ENCODE measurements around the gene ACTA2.

ACTA2 gene

DNA sequence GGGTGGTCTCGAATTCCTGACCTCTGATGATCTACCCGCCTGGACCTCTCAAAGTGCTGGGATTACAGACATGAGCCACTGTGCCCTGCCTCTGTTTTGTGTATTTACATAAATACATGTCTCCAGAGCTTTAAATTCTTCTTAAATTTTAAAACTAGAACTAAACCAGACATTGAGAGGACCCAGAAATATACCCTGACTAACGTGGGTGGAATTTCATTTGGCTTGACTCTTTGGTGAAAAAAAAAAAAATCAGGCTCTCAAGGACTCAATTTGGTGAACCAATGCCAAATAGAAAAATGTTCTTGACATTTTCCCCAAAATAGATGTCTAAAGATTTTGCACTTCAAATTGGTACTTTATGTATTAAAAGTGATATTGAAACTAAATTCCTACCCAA lies 21.4 kb upstream of the ACTA2 start:
- no CpG with 5 or more reads among the region's 3 CpGs for WGBS (ENCODE audit: extremely low coverage, insufficient coverage, insufficient read length)
- no peaks in the 10 kb centered on the region for H3K27me3 ChIP-seq (ENCODE audit: insufficient read depth, low read length)

GRCh38 chr10:88971221-88972061 lies 18.9 kb upstream of the ACTA2 start:
- H4K12ac ChIP-seq (ENCODE audit: low read depth, low read length), result no peak overlapping the region
- no peak overlapping the region for H3K27ac ChIP-seq (ENCODE audit: low read depth, low read length)
- no peak overlapping the region for H3K18ac ChIP-seq (ENCODE audit: low read length)
- no peak overlapping the region for H2BK12ac ChIP-seq (ENCODE audit: low read length)
- H3K23ac ChIP-seq (ENCODE audit: low read length), result no peak overlapping the region
- peaks cover 4 to 6% of the 10 kb centered on the region in 2 experiments for H3K4me1 ChIP-seq (ENCODE audit: control insufficient read depth in 1 of 2, insufficient read depth in 2 of 2, low read length in 2 of 2)
- H4K8ac ChIP-seq (ENCODE audit: low read depth, low read length), result no peak overlapping the region
- no peaks in the 10 kb centered on the region for H3K36me3 ChIP-seq (ENCODE audit: control insufficient read depth in 1 of 2, insufficient read depth in 2 of 2, low read length in 2 of 2)
- H3K4ac ChIP-seq (ENCODE audit: low read depth, low read length), result no peak overlapping the region
- no peak overlapping the region for H2AFZ ChIP-seq (ENCODE audit: insufficient read depth, low read length, poor library complexity)
- H2BK5ac ChIP-seq (ENCODE audit: low read depth, low read length, poor library complexity), result no peak overlapping the region
- H3K79me1 ChIP-seq (ENCODE audit: low read length), result peaks cover 1% of the 10 kb centered on the region
- no peak overlapping the region for H3K9ac ChIP-seq (ENCODE audit: low read length)
- no peaks in the 10 kb centered on the region for H3K9me3 ChIP-seq (ENCODE audit: insufficient read depth, low read depth, low read length)
- H3K27me3 ChIP-seq (ENCODE audit: insufficient read depth, low read length), result no peaks in the 10 kb centered on the region
- no peak overlapping the region for H2AK5ac ChIP-seq (ENCODE audit: low read length)
- H3K14ac ChIP-seq (ENCODE audit: low read length), result no peak overlapping the region
- no CpG with 5 or more reads among the region's 5 CpGs for WGBS (ENCODE audit: extremely low coverage, insufficient coverage, insufficient read length)
- no peak for DNase-seq
- no peak overlapping the region for H3K4me3 ChIP-seq (ENCODE audit: low read depth, low read length)
- H3K4me2 ChIP-seq (ENCODE audit: low read length), result no peak overlapping the region
- no peaks in the 10 kb centered on the region for H3K79me2 ChIP-seq (ENCODE audit: control insufficient read depth, insufficient read depth, low read length, poor library complexity)
- H2BK120ac ChIP-seq (ENCODE audit: insufficient read depth, low read length, poor library complexity), result no peak overlapping the region
- no peak overlapping the region for H4K91ac ChIP-seq (ENCODE audit: low read depth, low read length)

More for the DNA sequence above, 21.4 kb upstream of the ACTA2 start:
- H3K9ac ChIP-seq (ENCODE audit: low read length), result no peak overlapping the region
- no peak overlapping the region for H4K12ac ChIP-seq (ENCODE audit: low read depth, low read length)
- no peak overlapping the region for H3K14ac ChIP-seq (ENCODE audit: low read length)
- H2BK120ac ChIP-seq (ENCODE audit: insufficient read depth, low read length, poor library complexity), result no peak overlapping the region
- H2AK5ac ChIP-seq (ENCODE audit: low read length), result no peak overlapping the region
- H2BK12ac ChIP-seq (ENCODE audit: low read length), result no peak overlapping the region
- H3K4me3 ChIP-seq (ENCODE audit: low read depth, low read length), result no peak overlapping the region
- H4K91ac ChIP-seq (ENCODE audit: low read depth, low read length), result no peak overlapping the region
- no peaks in the 10 kb centered on the region for H3K4me1 ChIP-seq (ENCODE audit: control insufficient read depth in 1 of 2, insufficient read depth in 2 of 2, low read length in 2 of 2)
- H3K18ac ChIP-seq (ENCODE audit: low read length), result no peak overlapping the region
- H3K79me1 ChIP-seq (ENCODE audit: low read length), result no peaks in the 10 kb centered on the region
- H3K23ac ChIP-seq (ENCODE audit: low read length), result no peak overlapping the region
- H3K36me3 ChIP-seq (ENCODE audit: control insufficient read depth in 1 of 2, insufficient read depth in 2 of 2, low read length in 2 of 2), result no peaks in the 10 kb centered on the region
- no peaks in the 10 kb centered on the region for H3K9me3 ChIP-seq (ENCODE audit: insufficient read depth, low read depth, low read length)
- no peak for DNase-seq
- no peak overlapping the region for H4K8ac ChIP-seq (ENCODE audit: low read depth, low read length)
- no peak overlapping the region for H3K4me2 ChIP-seq (ENCODE audit: low read length)
- no peak overlapping the region for H3K27ac ChIP-seq (ENCODE audit: low read depth, low read length)
- H2BK5ac ChIP-seq (ENCODE audit: low read depth, low read length, poor library complexity), result no peak overlapping the region
- H2AFZ ChIP-seq (ENCODE audit: insufficient read depth, low read length, poor library complexity), result no peak overlapping the region
- no peak overlapping the region for H3K4ac ChIP-seq (ENCODE audit: low read depth, low read length)
- no peaks in the 10 kb centered on the region for H3K79me2 ChIP-seq (ENCODE audit: control insufficient read depth, insufficient read depth, low read length, poor library complexity)

DNA sequence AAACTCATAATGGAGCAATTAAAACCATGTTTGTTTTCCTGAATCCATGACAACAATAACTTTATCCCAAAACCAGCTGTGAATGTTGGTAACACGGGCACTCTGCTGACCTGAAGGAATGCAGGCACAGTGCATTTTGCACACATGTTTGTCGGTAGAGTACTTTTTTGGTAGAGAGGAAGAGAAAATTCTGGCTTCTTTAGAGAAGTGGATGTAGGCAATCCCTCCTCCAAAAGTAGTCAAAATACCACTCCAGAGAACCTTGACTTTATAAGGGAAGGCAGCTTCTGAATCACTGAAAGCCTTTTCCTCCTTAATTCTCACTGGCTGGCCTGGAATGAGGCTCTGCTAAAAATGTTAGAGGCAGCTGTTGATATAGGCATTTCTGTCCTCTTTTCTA lies 15.8 kb upstream of the ACTA2 start:
- no peak overlapping the region for H3K23ac ChIP-seq (ENCODE audit: low read length)
- no peak overlapping the region for H4K12ac ChIP-seq (ENCODE audit: low read depth, low read length)
- peaks cover 9% of the 10 kb centered on the region for H3K79me1 ChIP-seq (ENCODE audit: low read length)
- peak overlapping the region; percentile 40 for H2BK12ac ChIP-seq (ENCODE audit: low read length)
- no peak for DNase-seq
- no peak overlapping the region for H2BK5ac ChIP-seq (ENCODE audit: low read depth, low read length, poor library complexity)
- H2AFZ ChIP-seq (ENCODE audit: insufficient read depth, low read length, poor library complexity), result no peak overlapping the region
- H3K27me3 ChIP-seq (ENCODE audit: insufficient read depth, low read length), result no peaks in the 10 kb centered on the region
- no peak overlapping the region for H2AK5ac ChIP-seq (ENCODE audit: low read length)
- whole genome bisulfite sequencing (ENCODE audit: extremely low coverage, insufficient coverage, insufficient read length), result no CpG with 5 or more reads among the region's 2 CpGs
- no peak overlapping the region for H3K18ac ChIP-seq (ENCODE audit: low read length)
- H4K91ac ChIP-seq (ENCODE audit: low read depth, low read length), result no peak overlapping the region
- H3K4me3 ChIP-seq (ENCODE audit: low read depth, low read length), result no peak overlapping the region
- no peak overlapping the region for H3K14ac ChIP-seq (ENCODE audit: low read length)
- no peaks in the 10 kb centered on the region for H3K79me2 ChIP-seq (ENCODE audit: control insufficient read depth, insufficient read depth, low read length, poor library complexity)
- no peak overlapping the region for H2BK120ac ChIP-seq (ENCODE audit: insufficient read depth, low read length, poor library complexity)
- no peaks in the 10 kb centered on the region for H3K36me3 ChIP-seq (ENCODE audit: control insufficient read depth in 1 of 2, insufficient read depth in 2 of 2, low read length in 2 of 2)
- H3K9me3 ChIP-seq (ENCODE audit: insufficient read depth, low read depth, low read length), result no peaks in the 10 kb centered on the region
- H3K4me2 ChIP-seq (ENCODE audit: low read length), result no peak overlapping the region
- no peak overlapping the region for H3K27ac ChIP-seq (ENCODE audit: low read depth, low read length)
- peaks cover 7 to 17% of the 10 kb centered on the region in 2 experiments for H3K4me1 ChIP-seq (ENCODE audit: control insufficient read depth in 1 of 2, insufficient read depth in 2 of 2, low read length in 2 of 2)
- H3K4ac ChIP-seq (ENCODE audit: low read depth, low read length), result no peak overlapping the region
- no peak overlapping the region for H4K8ac ChIP-seq (ENCODE audit: low read depth, low read length)
- H3K9ac ChIP-seq (ENCODE audit: low read length), result no peak overlapping the region

- no CpG with 5 or more reads among the region's 3 CpGs for WGBS (ENCODE audit: extremely low coverage, insufficient coverage, insufficient read length)
Measured at GRCh38 chr10:88966797-88967196, 14.2 kb upstream of the ACTA2 start.

More at GRCh38 chr10:88966797-88967196, 14.2 kb upstream of the ACTA2 start:
- no peak overlapping the region for H3K4me2 ChIP-seq (ENCODE audit: low read length)
- peaks cover 9% of the 10 kb centered on the region for H3K79me1 ChIP-seq (ENCODE audit: low read length)
- H3K79me2 ChIP-seq (ENCODE audit: control insufficient read depth, insufficient read depth, low read length, poor library complexity), result no peaks in the 10 kb centered on the region
- no peak overlapping the region for H4K8ac ChIP-seq (ENCODE audit: low read depth, low read length)
- DNase-seq, result no peak
- H3K4me1 ChIP-seq (ENCODE audit: control insufficient read depth in 1 of 2, insufficient read depth in 2 of 2, low read length in 2 of 2), result peaks cover 7 to 17% of the 10 kb centered on the region in 2 experiments
- no peak overlapping the region for H4K91ac ChIP-seq (ENCODE audit: low read depth, low read length)
- H2AK5ac ChIP-seq (ENCODE audit: low read length), result no peak overlapping the region
- H2BK120ac ChIP-seq (ENCODE audit: insufficient read depth, low read length, poor library complexity), result peak overlapping the region; percentile 53
- no peak overlapping the region for H3K14ac ChIP-seq (ENCODE audit: low read length)
- H3K4me3 ChIP-seq (ENCODE audit: low read depth, low read length), result no peak overlapping the region
- H3K36me3 ChIP-seq (ENCODE audit: control insufficient read depth in 1 of 2, insufficient read depth in 2 of 2, low read length in 2 of 2), result no peaks in the 10 kb centered on the region
- no peaks in the 10 kb centered on the region for H3K27me3 ChIP-seq (ENCODE audit: insufficient read depth, low read length)
- no peak overlapping the region for H3K23ac ChIP-seq (ENCODE audit: low read length)
- no peak overlapping the region for H3K9ac ChIP-seq (ENCODE audit: low read length)
- no peak overlapping the region for H3K18ac ChIP-seq (ENCODE audit: low read length)
- peak overlapping the region; percentile 40 for H3K27ac ChIP-seq (ENCODE audit: low read depth, low read length)
- H2BK5ac ChIP-seq (ENCODE audit: low read depth, low read length, poor library complexity), result peak overlapping the region; percentile 83
- H2AFZ ChIP-seq (ENCODE audit: insufficient read depth, low read length, poor library complexity), result no peak overlapping the region
- no peaks in the 10 kb centered on the region for H3K9me3 ChIP-seq (ENCODE audit: insufficient read depth, low read depth, low read length)
- no peak overlapping the region for H3K4ac ChIP-seq (ENCODE audit: low read depth, low read length)
- H2BK12ac ChIP-seq (ENCODE audit: low read length), result no peak overlapping the region
- H4K12ac ChIP-seq (ENCODE audit: low read depth, low read length), result no peak overlapping the region

All from trophoblast cell (in vitro differentiated cells and primary cell).